Panc1 (cell line): ENCODE data around the gene SPAG6. TPM values are rescaled to one million over a fixed set of nuclear protein-coding genes. Genes with fewer than 3 reads are reported as not detected.

ENCODE experiments used
- ATAC-seq: fragments of 200-7000 bp; cut with Tn5 transposase; 2 replicates; pipeline ENCODE4 v1.9.1; 2020; ENCODE audit warnings: mild to moderate bottlenecking, moderate library complexity
- BruUV-seq: library from RNA; stranded (reverse); fragments of 400-500 nt; replicated peaks from 2 replicates; lab custom pipeline; 2021; lab: Mats Ljungman, UMichigan
- CTCF ChIA-PET: fragments of 300-600 bp; sonication (Branson Sonifier 250); formaldehyde crosslinking; loops from one replicate; lab custom pipeline; 2022; ENCODE audit warnings: antibody characterized with exemption; lab: Charles Lee
- POLR2A ChIA-PET: fragments of 300-600 bp; sonication (Branson Sonifier 250); formaldehyde crosslinking; loops from one replicate; lab custom pipeline; 2022; ENCODE audit warnings: antibody characterized with exemption; lab: Charles Lee
- DNase-seq: peaks from one replicate; pipeline ENCODE4 v3.0.0-alpha.2; 2010; ENCODE audit warnings: low read depth, low spot score
- H3K27ac ChIP-seq: 2 replicates; pipeline ENCODE4 v1.5.1; 2011; ENCODE audit warnings: mild to moderate bottlenecking, low read length, inconsistent platforms
- H3K27me3 ChIP-seq: fragments of 200-500 bp; sonication (Bioruptor generic); 2 replicates; pipeline ENCODE4 v1.6.0; 2014; ENCODE audit warnings: low read length, inconsistent platforms; ENCODE audit not compliant: control insufficient read depth, insufficient read depth
- H3K36me3 ChIP-seq: fragments of 200-500 bp; sonication (Bioruptor generic); 2 replicates; pipeline ENCODE4 v1.5.1; 2014; ENCODE audit warnings: inconsistent platforms, mild to moderate bottlenecking, low read length, moderate library complexity; ENCODE audit not compliant: control insufficient read depth, insufficient read depth
- H3K4me1 ChIP-seq: 2 replicates; pipeline ENCODE4 v1.5.1; 2011; ENCODE audit warnings: inconsistent platforms, mild to moderate bottlenecking, low read length, moderate library complexity; ENCODE audit not compliant: control insufficient read depth, insufficient read depth
- H3K4me3 ChIP-seq, 2 experiments: 2 replicates each; pipeline ENCODE4 v1.5.1; 2011 to 2012; ENCODE audit warnings: low read depth in 2 of 2, low read length in 2 of 2, mild to moderate bottlenecking in 2 of 2, inconsistent platforms in 1 of 2, moderate library complexity in 1 of 2
- H3K9me3 ChIP-seq: fragments of 200-500 bp; sonication (Bioruptor generic); 2 replicates; pipeline ENCODE4 v1.5.1; 2014; ENCODE audit warnings: low read depth, mild to moderate bottlenecking, inconsistent platforms, low read length, moderate library complexity; ENCODE audit not compliant: control insufficient read depth, insufficient read depth
- POLR2AphosphoS5 ChIP-seq: IDR thresholded peaks from 2 replicates; pipeline ENCODE4 v1.6.1; 2012; ENCODE audit warnings: mild to moderate bottlenecking, low read depth, low read length, moderate library complexity
- SIN3A ChIP-seq: IDR thresholded peaks from 2 replicates; pipeline ENCODE4 v1.6.1; 2012; ENCODE audit warnings: low read depth, mild to moderate bottlenecking, low read length, moderate library complexity, borderline replicate concordance; ENCODE audit not compliant: insufficient read depth
- TCF7L2 ChIP-seq: IDR thresholded peaks from 2 replicates; pipeline ENCODE4 v1.6.1; 2011; ENCODE audit warnings: mild to moderate bottlenecking, low read depth, low read length, inconsistent platforms
- in situ Hi-C: cut with HindIII; loops from 2 replicates; pipeline ENCODE4 v1.10.0; 2016; ENCODE audit warnings: low sequenced_read_pairs, low pct_unique_long_range_greater_than_20kb
- intact Hi-C: fragments of 100-400 bp; cut with micrococcal nuclease; formaldehyde crosslinking; loops from one replicate; pipeline ENCODE4 v1.10.0; 2022; ENCODE audit not compliant: unreplicated experiment
- total RNA-seq: library from RNA; stranded (reverse); gene quantifications from one replicate; pipeline ENCODE4 v1.2.1, GENCODE V29; 2021; ENCODE audit not compliant: unreplicated experiment
- TF ChIP-seq, protein P1 (sequence below), 2 experiments: IDR thresholded peaks; 2 replicates each; pipeline ENCODE4 v1.6.1; 2011 to 2012; ENCODE audit warnings: low read depth in 2 of 2, control low read depth in 1 of 2, low read length in 1 of 2, mild to moderate bottlenecking in 1 of 2, moderate library complexity in 1 of 2; ENCODE audit not compliant: insufficient read depth in 1 of 2
- TF ChIP-seq, protein P2 (sequence below): fragments of 450-650 bp; IDR thresholded peaks from 2 replicates; pipeline ENCODE4 v1.5.1; 2017; ENCODE audit warnings: mild to moderate bottlenecking

The SPAG6 gene
- total RNA-seq, 1 experiment from 2014 or later = not detected

DNA sequence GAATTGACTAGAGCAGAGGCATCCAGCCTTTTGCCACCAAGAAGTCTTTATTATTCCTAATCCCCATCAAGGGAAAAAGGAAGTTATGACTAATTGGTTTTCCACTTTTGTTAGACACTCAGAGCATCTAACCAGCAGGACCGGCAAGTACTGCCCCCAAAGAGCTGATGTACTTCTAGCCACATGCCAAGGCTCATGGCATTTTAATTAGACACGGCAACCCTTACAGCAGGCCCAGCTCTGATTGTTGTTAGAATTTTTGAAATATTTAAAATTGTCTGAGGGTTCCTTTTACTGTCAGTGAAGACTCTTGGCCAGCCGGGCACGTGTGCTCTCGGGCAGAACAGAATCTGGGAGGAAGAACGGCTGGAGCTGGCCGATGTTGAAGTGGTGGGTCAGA lies 114.8 kb downstream of the SPAG6 start:
- no TSS peak for BruUV-seq
- H3K4me1 ChIP-seq = no peaks in the 10 kb centered on the region
- ATAC-seq = no peak
- no peaks in the 10 kb centered on the region for H3K27me3 ChIP-seq
- H3K27ac ChIP-seq = no peak overlapping the region
- H3K36me3 ChIP-seq = no peaks in the 10 kb centered on the region
- no peak for DNase-seq
- no peak for TF ChIP-seq TCF7L2
- TF ChIP-seq, protein P1, sequence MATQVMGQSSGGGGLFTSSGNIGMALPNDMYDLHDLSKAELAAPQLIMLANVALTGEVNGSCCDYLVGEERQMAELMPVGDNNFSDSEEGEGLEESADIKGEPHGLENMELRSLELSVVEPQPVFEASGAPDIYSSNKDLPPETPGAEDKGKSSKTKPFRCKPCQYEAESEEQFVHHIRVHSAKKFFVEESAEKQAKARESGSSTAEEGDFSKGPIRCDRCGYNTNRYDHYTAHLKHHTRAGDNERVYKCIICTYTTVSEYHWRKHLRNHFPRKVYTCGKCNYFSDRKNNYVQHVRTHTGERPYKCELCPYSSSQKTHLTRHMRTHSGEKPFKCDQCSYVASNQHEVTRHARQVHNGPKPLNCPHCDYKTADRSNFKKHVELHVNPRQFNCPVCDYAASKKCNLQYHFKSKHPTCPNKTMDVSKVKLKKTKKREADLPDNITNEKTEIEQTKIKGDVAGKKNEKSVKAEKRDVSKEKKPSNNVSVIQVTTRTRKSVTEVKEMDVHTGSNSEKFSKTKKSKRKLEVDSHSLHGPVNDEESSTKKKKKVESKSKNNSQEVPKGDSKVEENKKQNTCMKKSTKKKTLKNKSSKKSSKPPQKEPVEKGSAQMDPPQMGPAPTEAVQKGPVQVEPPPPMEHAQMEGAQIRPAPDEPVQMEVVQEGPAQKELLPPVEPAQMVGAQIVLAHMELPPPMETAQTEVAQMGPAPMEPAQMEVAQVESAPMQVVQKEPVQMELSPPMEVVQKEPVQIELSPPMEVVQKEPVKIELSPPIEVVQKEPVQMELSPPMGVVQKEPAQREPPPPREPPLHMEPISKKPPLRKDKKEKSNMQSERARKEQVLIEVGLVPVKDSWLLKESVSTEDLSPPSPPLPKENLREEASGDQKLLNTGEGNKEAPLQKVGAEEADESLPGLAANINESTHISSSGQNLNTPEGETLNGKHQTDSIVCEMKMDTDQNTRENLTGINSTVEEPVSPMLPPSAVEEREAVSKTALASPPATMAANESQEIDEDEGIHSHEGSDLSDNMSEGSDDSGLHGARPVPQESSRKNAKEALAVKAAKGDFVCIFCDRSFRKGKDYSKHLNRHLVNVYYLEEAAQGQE (IDR thresholded peaks at IDR 0.05; ENCODE audit: insufficient read depth in 1 of 2, low read depth in 2 of 2, low read length in 1 of 2) = no peak
- TF ChIP-seq, protein P2, sequence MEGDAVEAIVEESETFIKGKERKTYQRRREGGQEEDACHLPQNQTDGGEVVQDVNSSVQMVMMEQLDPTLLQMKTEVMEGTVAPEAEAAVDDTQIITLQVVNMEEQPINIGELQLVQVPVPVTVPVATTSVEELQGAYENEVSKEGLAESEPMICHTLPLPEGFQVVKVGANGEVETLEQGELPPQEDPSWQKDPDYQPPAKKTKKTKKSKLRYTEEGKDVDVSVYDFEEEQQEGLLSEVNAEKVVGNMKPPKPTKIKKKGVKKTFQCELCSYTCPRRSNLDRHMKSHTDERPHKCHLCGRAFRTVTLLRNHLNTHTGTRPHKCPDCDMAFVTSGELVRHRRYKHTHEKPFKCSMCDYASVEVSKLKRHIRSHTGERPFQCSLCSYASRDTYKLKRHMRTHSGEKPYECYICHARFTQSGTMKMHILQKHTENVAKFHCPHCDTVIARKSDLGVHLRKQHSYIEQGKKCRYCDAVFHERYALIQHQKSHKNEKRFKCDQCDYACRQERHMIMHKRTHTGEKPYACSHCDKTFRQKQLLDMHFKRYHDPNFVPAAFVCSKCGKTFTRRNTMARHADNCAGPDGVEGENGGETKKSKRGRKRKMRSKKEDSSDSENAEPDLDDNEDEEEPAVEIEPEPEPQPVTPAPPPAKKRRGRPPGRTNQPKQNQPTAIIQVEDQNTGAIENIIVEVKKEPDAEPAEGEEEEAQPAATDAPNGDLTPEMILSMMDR = no peak
- TF ChIP-seq POLR2AphosphoS5 = no peak
- TF ChIP-seq SIN3A = no peak
- ChIA-PET CTCF (no interaction called here), POLR2A (no interaction called here)
- in situ Hi-C loops = no loop called here
- intact Hi-C loops = no loop called here
- H3K4me3 ChIP-seq = no peak overlapping the region
- H3K9me3 ChIP-seq = no peaks in the 10 kb centered on the region

DNA sequence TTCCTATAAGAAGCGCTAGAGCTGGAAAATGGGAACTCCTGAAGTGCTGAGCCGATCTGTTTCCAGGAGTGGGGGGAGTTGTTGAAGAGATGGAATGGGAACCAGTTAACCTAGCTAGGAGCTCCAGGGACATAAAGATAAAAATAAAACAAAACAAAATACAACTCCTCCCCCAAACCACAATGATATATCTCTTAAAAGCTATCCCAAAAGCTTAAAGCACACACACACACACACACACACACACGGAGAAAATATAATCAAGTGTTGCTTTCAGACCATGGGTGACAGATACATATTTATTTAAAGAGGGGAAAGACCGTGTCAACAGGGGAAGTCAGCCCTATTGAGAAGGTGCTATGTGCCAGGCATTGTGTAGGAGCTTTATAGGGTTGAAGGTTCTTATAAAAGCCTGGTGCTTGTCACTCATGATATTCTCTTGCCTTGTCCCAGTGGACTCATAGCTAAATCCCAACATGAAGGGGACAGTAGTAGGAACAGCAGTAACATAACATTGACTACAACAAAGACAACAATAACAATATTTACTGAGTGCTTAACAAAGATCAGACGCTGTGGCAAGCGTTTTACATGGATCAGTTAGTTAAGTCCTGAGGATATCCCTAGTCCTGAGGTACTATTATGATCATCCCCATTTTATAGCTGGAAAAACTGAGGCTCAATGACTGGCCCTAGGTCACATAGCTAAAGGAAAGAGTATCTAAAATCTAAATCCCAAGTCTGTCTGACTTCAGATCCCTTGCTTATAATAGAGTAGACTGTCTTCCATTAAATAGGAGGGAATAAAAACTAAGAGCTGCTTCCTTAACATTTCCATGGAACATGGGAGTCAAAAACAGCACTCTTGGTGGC lies 115.5 kb downstream of the SPAG6 start:
- ATAC-seq = no peak
- no peaks in the 10 kb centered on the region for H3K36me3 ChIP-seq

More for the DNA sequence above, 115.5 kb downstream of the SPAG6 start:
- no peaks in the 10 kb centered on the region for H3K9me3 ChIP-seq
- BruUV-seq = no TSS peak
- H3K4me3 ChIP-seq = no peak overlapping the region
- in situ Hi-C loops (no loop called here), intact Hi-C loops (no loop called here)
- ChIA-PET CTCF (no interaction called here), POLR2A (no interaction called here)
- H3K27ac ChIP-seq = no peak overlapping the region
- TF ChIP-seq, protein P1 (IDR thresholded peaks at IDR 0.05; ENCODE audit: insufficient read depth in 1 of 2, low read depth in 2 of 2, low read length in 1 of 2) = no peak
- TF ChIP-seq POLR2AphosphoS5 (no peak), TCF7L2 (no peak), SIN3A (no peak)
- TF ChIP-seq, protein P2 = no peak
- no peak for DNase-seq
- no peaks in the 10 kb centered on the region for H3K4me1 ChIP-seq
- no peaks in the 10 kb centered on the region for H3K27me3 ChIP-seq
